ENCODE data around the gene LGALS4.
"Not testable (repeated sequence)": the region's sequence is repeated elsewhere in the genome, so short reads cannot be mapped to it uniquely, and the experiment has no call there.

GRCh38 chr19:38770228-38770948 is 42.4 kb downstream of the LGALS4 start:
- TF ChIP-seq, protein P1, sequence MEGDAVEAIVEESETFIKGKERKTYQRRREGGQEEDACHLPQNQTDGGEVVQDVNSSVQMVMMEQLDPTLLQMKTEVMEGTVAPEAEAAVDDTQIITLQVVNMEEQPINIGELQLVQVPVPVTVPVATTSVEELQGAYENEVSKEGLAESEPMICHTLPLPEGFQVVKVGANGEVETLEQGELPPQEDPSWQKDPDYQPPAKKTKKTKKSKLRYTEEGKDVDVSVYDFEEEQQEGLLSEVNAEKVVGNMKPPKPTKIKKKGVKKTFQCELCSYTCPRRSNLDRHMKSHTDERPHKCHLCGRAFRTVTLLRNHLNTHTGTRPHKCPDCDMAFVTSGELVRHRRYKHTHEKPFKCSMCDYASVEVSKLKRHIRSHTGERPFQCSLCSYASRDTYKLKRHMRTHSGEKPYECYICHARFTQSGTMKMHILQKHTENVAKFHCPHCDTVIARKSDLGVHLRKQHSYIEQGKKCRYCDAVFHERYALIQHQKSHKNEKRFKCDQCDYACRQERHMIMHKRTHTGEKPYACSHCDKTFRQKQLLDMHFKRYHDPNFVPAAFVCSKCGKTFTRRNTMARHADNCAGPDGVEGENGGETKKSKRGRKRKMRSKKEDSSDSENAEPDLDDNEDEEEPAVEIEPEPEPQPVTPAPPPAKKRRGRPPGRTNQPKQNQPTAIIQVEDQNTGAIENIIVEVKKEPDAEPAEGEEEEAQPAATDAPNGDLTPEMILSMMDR (conservative IDR thresholded peaks at IDR 0.05; ENCODE audit: low read length): not testable (repeated sequence)
- not testable (repeated sequence) for TF ChIP-seq EZH2phosphoT487 (IDR thresholded peaks at IDR 0.05; ENCODE audit: borderline replicate concordance, low read depth, low read length)
